Endothelial cell of umbilical vein (primary cell): ENCODE data around the gene SLC35F2. TPM values are rescaled to one million over a fixed set of nuclear protein-coding genes. Genes with fewer than 3 reads are reported as not detected.
A peak's percentile ranks its signal among the peaks of the same experiment; 100 is the strongest.

Experiments used
- BruUV-seq: library from RNA; stranded (reverse); fragments of 400-500 nt; replicated peaks from 2 replicates; lab custom pipeline; 2021; lab: Mats Ljungman, UMichigan
- CTCF ChIA-PET: fragments of 300-600, 350-600 bp; sonication (Branson Sonifier 250); formaldehyde crosslinking; loops from one replicate; lab custom pipeline; 2021; ENCODE audit warnings: antibody characterized with exemption, inconsistent platforms; lab: Charles Lee
- POLR2A ChIA-PET: fragments of 300-600, 350-600 bp; sonication (Branson Sonifier 250); formaldehyde crosslinking; loops from one replicate; lab custom pipeline; 2021; ENCODE audit warnings: antibody characterized with exemption, inconsistent platforms; lab: Charles Lee
- DNase-seq: peaks from one replicate; pipeline ENCODE4 v3.0.0-alpha.2; 2011; ENCODE audit warnings: low read depth, low spot score
- FAIRE-seq: peaks from 2 replicates; lab custom pipeline; 2011; peaks lifted over from hg19 to GRCh38; lab: Jason Lieb, UNC
- H2AFZ ChIP-seq: 2 replicates; pipeline ENCODE4 v1.6.0; 2012; ENCODE audit warnings: low read depth, low read length, control low read depth, inconsistent platforms
- H3K27ac ChIP-seq: 2 replicates; pipeline ENCODE4 v1.5.1; 2011; ENCODE audit warnings: low read depth, mild to moderate bottlenecking, control low read depth, low read length, moderate library complexity; ENCODE audit not compliant: insufficient read depth
- H3K27me3 ChIP-seq, 2 experiments: 2 replicates each; pipeline versions ENCODE4 v1.6.0 to v1.6.1; 2011; ENCODE audit warnings: low read length in 2 of 2, mixed read lengths in 1 of 2; ENCODE audit not compliant: control insufficient read depth in 2 of 2, insufficient read depth in 2 of 2
- H3K36me3 ChIP-seq, 2 experiments: 2 replicates in 1 of 2; 3 replicates in 1 of 2; pipeline ENCODE4 v1.5.1; 2011; ENCODE audit warnings: low read length in 2 of 2, mild to moderate bottlenecking in 1 of 2, moderate library complexity in 1 of 2; ENCODE audit not compliant: control insufficient read depth in 2 of 2, insufficient read depth in 2 of 2; ENCODE audit errors: extremely low read depth in 1 of 2
- H3K4me1 ChIP-seq: 3 replicates; pipeline ENCODE4 v1.5.1; 2011; ENCODE audit warnings: mild to moderate bottlenecking, low read length; ENCODE audit not compliant: control insufficient read depth, insufficient read depth; ENCODE audit errors: extremely low read depth
- H3K4me2 ChIP-seq: 2 replicates; pipeline ENCODE4 v1.6.1; 2011; ENCODE audit warnings: low read length, control low read depth, mixed read lengths; ENCODE audit not compliant: insufficient read depth
- H3K4me3 ChIP-seq, 3 experiments: fragments of 200-600 bp in 1 of 3; sonication (generic), shearing (Covaris generic) in 1 of 3; replicated peaks in 1 of 3; 2 replicates each; pipeline ENCODE4 v1.5.1; 2011 to 2016; ENCODE audit warnings: control low read depth in 3 of 3, low read length in 3 of 3, mild to moderate bottlenecking in 2 of 3, inconsistent platforms in 1 of 3, low read depth in 1 of 3, moderate library complexity in 1 of 3; ENCODE audit not compliant: insufficient read depth in 1 of 3
- H3K79me2 ChIP-seq: 2 replicates; pipeline ENCODE4 v1.6.0; 2012; ENCODE audit warnings: low read length, inconsistent platforms; ENCODE audit not compliant: control insufficient read depth, insufficient read depth
- H3K9ac ChIP-seq: replicated peaks from 2 replicates; pipeline ENCODE3; 2011; ENCODE audit warnings: low read length, control low read depth; ENCODE audit not compliant: insufficient read depth; ENCODE audit errors: extremely low read depth
- H3K9me1 ChIP-seq: replicated peaks from 3 replicates; pipeline ENCODE4 v1.6.0; 2011; ENCODE audit warnings: mild to moderate bottlenecking, low read length; ENCODE audit not compliant: control insufficient read depth, insufficient read depth; ENCODE audit errors: extremely low read depth
- H3K9me3 ChIP-seq: replicated peaks from 2 replicates; pipeline ENCODE4 v1.5.1; 2012; ENCODE audit warnings: low read length, inconsistent platforms; ENCODE audit not compliant: control insufficient read depth, insufficient read depth
- H4K20me1 ChIP-seq: replicated peaks from 2 replicates; pipeline ENCODE3; 2011; ENCODE audit warnings: mild to moderate bottlenecking, low read length; ENCODE audit not compliant: control insufficient read depth, insufficient read depth; ENCODE audit errors: extremely low read depth
- CTCF ChIP-seq, 2 donors: IDR thresholded peaks; 1 replicate in 1 of 2; 2 replicates in 1 of 2; pipeline ENCODE4 v1.5.1; 2011; ENCODE audit warnings: low read length in 2 of 2, mild to moderate bottlenecking in 2 of 2, moderate library complexity in 2 of 2, control low read depth in 1 of 2, inconsistent platforms in 1 of 2, low read depth in 1 of 2; ENCODE audit not compliant: insufficient read depth in 1 of 2; ENCODE audit errors: extremely low read depth in 1 of 2
- JUN ChIP-seq: IDR thresholded peaks from 2 replicates; pipeline ENCODE4 v1.6.1; 2011; ENCODE audit warnings: borderline replicate concordance, low read depth; ENCODE audit not compliant: insufficient read length, insufficient read depth
- dilution Hi-C: fragments of 300-500 bp; cut with MboI; formaldehyde crosslinking; loops from one replicate; pipeline ENCODE4 v1.15.0; 2019; ENCODE audit warnings: low sequenced_read_pairs; ENCODE audit not compliant: extremely low pct_ligation_motif_present
- intact Hi-C: fragments of 100-400 bp; cut with micrococcal nuclease; formaldehyde crosslinking; loops from one replicate; pipeline ENCODE4 v1.10.0; 2022
- polyA plus RNA-seq, 4 experiments: library from polyadenylated mRNA; depleted of rRNA in 3 of 4; stranded (reverse) in 3 of 4; unstranded in 1 of 4; fragments of >200 nt; gene quantifications; 2 replicates each; pipeline versions ENCODE4 v1.2.1 to v1.2.3, GENCODE V29; 2011 to 2012; ENCODE audit warnings: missing spikeins in 1 of 4
- total RNA-seq: library from RNA; stranded (reverse); gene quantifications from 2 replicates; pipeline ENCODE4 v1.2.3, GENCODE V29; 2021

Gene SLC35F2
- total and polyA plus RNA-seq, 2 donors (not counting 3 experiments of a cell fraction or from before 2014, with no cell fraction given): 41.0 to 59.7 TPM

- H3K9me3 ChIP-seq: no peaks in the 10 kb centered on the region
- H3K27ac ChIP-seq: no peak overlapping the region
- no peaks in the 10 kb centered on the region for H3K4me1 ChIP-seq
- H3K27me3 ChIP-seq: peaks cover 5 to 20% of the 10 kb centered on the region in 2 experiments
- no peaks in the 10 kb centered on the region for H3K9me1 ChIP-seq
- ChIA-PET CTCF (interaction anchor here (0.7 to 6.9 kb wide), 43 partner anchors 8 to 208 kb away, joined by 3 to 110 read pairs (median 4); partner anchors contain the start of gene SLC35F2), POLR2A (no interaction called here)
- no peak overlapping the region for H3K4me3 ChIP-seq
- H3K36me3 ChIP-seq: no peaks in the 10 kb centered on the region
- intact Hi-C loops: loop anchor here (1.0 kb wide), 2 partner anchors 30 to 157 kb away; no protein-coding TSS in a partner anchor
- no peak overlapping the region for H3K4me2 ChIP-seq
- H3K79me2 ChIP-seq: no peaks in the 10 kb centered on the region
- FAIRE-seq: peak; percentile 54
- TF ChIP-seq CTCF (IDR thresholded peaks at IDR 0.05; ENCODE audit: extremely low read depth in 1 of 2, insufficient read depth in 1 of 2, low read depth in 1 of 2, low read length in 2 of 2) (peak; percentile 63 to 73), JUN (no peak)
- no TSS peak for BruUV-seq
- H4K20me1 ChIP-seq: no peaks in the 10 kb centered on the region
- dilution Hi-C loops: no loop called here
- H3K9ac ChIP-seq: no peak overlapping the region
- DNase-seq: peak; percentile 48
- no peak overlapping the region for H2AFZ ChIP-seq
These were observed 117.4 kb downstream of the SLC35F2 start for GRCh38 chr11:107741044-107741823.

Other genes with a start within 250 kb of the SLC35F2 start
- not detected in 2 replicates for gene SLN, start 146.7 kb downstream of the SLC35F2 start, total RNA-seq
- 0.25 TPM in 1 of 2 replicates, not detected in the other for gene SLN, start 146.7 kb downstream of the SLC35F2 start, polyA plus RNA-seq
- not detected in 2 replicates for gene RAB39A, start 69.7 kb upstream of the SLC35F2 start, total RNA-seq
- not detected in 2 replicates for gene RAB39A, start 69.7 kb upstream of the SLC35F2 start, polyA plus RNA-seq
- 36.6 and 37.6 TPM in 2 replicates for gene CUL5, start 150.1 kb upstream of the SLC35F2 start, total RNA-seq
- 5.9 and 9.9 TPM in 2 replicates for gene CUL5, start 150.1 kb upstream of the SLC35F2 start, polyA plus RNA-seq